ENCODE data around the gene KCNN2. TPM values are rescaled to one million over a fixed set of nuclear protein-coding genes. Genes with fewer than 3 reads are reported as not detected.

Gene KCNN2
- total RNA-seq, 1 experiment from 2014 or later, result 2.0 TPM

DNA sequence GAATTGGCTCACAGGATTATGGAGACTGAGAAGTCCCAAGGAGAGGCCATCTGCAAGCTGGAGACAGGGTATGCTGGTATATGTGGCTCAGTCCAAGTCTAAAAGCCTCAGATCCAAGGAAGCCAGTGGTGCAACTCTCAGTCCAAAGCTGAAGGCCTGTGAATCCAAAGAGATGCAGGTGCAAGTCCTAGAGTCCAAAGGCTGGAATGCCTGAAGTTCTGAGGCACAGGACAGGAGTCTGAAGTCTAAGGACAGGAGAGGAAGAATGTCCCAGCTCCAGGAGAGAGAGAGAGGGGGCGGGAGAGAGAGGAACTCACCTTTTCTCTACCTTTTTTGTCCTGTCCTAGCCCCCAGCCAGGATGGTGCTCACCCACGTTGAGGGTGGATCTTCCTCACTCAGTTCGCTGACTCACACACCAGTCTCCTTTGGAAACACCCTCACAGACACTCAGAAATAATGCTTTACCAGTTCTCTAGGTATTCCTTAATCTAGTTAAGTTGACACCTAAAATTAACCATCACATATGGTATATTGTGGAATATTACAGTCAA lies 49.6 kb downstream of the KCNN2 start:
- H3K27me3 Mint-ChIP-seq (ENCODE audit: unreplicated experiment), result no peaks in the 10 kb centered on the region
- no peak overlapping the region for H3K4me3 Mint-ChIP-seq (ENCODE audit: low read depth, unreplicated experiment)
- TF ChIP-seq, protein P1, sequence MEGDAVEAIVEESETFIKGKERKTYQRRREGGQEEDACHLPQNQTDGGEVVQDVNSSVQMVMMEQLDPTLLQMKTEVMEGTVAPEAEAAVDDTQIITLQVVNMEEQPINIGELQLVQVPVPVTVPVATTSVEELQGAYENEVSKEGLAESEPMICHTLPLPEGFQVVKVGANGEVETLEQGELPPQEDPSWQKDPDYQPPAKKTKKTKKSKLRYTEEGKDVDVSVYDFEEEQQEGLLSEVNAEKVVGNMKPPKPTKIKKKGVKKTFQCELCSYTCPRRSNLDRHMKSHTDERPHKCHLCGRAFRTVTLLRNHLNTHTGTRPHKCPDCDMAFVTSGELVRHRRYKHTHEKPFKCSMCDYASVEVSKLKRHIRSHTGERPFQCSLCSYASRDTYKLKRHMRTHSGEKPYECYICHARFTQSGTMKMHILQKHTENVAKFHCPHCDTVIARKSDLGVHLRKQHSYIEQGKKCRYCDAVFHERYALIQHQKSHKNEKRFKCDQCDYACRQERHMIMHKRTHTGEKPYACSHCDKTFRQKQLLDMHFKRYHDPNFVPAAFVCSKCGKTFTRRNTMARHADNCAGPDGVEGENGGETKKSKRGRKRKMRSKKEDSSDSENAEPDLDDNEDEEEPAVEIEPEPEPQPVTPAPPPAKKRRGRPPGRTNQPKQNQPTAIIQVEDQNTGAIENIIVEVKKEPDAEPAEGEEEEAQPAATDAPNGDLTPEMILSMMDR (IDR thresholded peaks at IDR 0.05; ENCODE audit: unreplicated experiment), result no peak
- intact Hi-C loops (cut with micrococcal nuclease; ENCODE audit: unreplicated experiment), result no loop called here
- CTCF ChIA-PET, result no interaction called here
- H3K9me3 Mint-ChIP-seq (ENCODE audit: low read depth, unreplicated experiment), result no peaks in the 10 kb centered on the region
- H3K36me3 Mint-ChIP-seq (ENCODE audit: insufficient read depth, unreplicated experiment), result no peaks in the 10 kb centered on the region
- no peak overlapping the region for H3K27ac Mint-ChIP-seq (ENCODE audit: unreplicated experiment)
- H3K4me1 Mint-ChIP-seq (ENCODE audit: low read depth, unreplicated experiment), result peaks cover 9% of the 10 kb centered on the region
- BruUV-seq (replicated peaks), result no TSS peak
- no peak for DNase-seq

DNA sequence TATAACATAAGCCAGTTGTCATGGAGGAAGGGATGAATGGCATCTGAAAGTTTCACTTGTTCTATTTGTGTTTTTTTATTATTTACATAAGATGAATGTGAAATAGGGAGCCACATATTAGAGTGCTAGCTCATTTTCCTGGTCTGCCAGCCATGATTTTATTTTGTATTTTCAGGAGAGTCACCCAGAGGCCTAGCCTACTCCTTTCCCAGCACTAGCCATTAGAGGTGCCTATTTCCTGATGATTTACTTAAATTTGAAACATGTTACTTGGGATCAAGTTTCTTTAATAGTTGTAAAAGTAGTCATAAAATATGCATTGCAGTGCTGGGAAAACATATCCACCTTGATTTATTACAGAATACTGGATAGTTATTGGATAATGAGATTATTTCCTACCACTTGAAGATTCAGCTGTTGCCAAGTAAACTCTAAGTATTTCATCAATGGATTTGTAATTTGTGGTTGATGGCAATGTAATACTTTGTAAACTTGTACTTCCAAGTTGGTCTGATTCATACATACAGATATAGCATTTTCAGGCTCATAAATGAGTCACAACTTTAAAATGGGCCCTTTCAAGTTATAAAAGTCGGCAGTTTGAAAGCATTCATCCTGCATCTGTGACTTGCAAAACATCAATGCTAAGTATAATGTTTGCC lies 50.8 kb downstream of the KCNN2 start:
- BruUV-seq (replicated peaks), result no TSS peak
- CTCF ChIA-PET, result no interaction called here
- H3K9me3 Mint-ChIP-seq (ENCODE audit: low read depth, unreplicated experiment), result no peaks in the 10 kb centered on the region
- no peak for DNase-seq
- H3K27me3 Mint-ChIP-seq (ENCODE audit: unreplicated experiment), result no peaks in the 10 kb centered on the region
- intact Hi-C loops (cut with micrococcal nuclease; ENCODE audit: unreplicated experiment), result no loop called here
- H3K4me3 Mint-ChIP-seq (ENCODE audit: low read depth, unreplicated experiment), result no peak overlapping the region
- H3K36me3 Mint-ChIP-seq (ENCODE audit: insufficient read depth, unreplicated experiment), result no peaks in the 10 kb centered on the region
- peaks cover 9% of the 10 kb centered on the region for H3K4me1 Mint-ChIP-seq (ENCODE audit: low read depth, unreplicated experiment)
- H3K27ac Mint-ChIP-seq (ENCODE audit: unreplicated experiment), result no peak overlapping the region
- TF ChIP-seq, protein P1 (IDR thresholded peaks at IDR 0.05; ENCODE audit: unreplicated experiment), result no peak

DNA sequence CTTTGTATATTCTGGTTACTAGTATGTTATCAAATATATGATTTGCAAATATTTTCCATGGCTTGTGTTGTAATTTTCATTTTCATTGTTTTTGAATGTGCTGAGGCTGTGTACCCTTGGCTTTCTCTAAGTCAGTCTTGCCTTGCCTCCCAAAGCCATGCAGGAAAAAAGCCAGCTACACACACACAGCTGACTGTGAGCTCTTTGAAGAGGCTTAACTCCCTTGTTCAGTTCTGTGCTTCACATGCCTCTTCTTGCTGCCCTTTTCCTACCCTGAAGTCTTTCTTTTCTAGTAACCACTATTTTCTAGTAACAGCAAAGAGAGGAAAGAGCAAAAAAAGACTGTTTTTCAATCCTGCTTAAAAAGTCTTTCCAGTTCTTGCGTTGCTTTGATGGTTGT lies 53.9 kb downstream of the KCNN2 start:
- no peak overlapping the region for H3K27ac Mint-ChIP-seq (ENCODE audit: unreplicated experiment)
- no peak for DNase-seq

DNA sequence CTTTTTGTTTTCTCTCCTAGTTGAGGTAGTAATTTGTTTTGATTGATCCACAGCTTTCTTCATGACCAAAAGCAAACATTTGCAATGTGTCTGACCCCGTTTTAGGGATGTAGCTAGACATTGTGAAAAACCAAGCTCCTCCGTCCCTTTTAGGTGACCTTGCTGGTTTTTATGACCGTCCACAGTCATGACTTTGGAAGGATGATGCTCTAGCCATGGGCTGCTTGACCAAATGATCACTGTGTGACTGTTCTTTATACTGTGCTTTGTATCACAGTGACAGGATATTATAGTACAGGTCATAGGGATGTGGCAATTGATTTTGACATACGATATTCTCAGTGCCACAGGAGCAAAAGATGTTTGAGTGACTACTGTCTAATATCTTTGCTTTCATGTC lies 54.4 kb downstream of the KCNN2 start:
- no TSS peak for BruUV-seq (replicated peaks)
- no peaks in the 10 kb centered on the region for H3K27me3 Mint-ChIP-seq (ENCODE audit: unreplicated experiment)

More for the DNA sequence above, 53.9 kb downstream of the KCNN2 start:
- no TSS peak for BruUV-seq (replicated peaks)
- no peaks in the 10 kb centered on the region for H3K27me3 Mint-ChIP-seq (ENCODE audit: unreplicated experiment)
- intact Hi-C loops (cut with micrococcal nuclease; ENCODE audit: unreplicated experiment), result no loop called here
- no peak overlapping the region for H3K4me3 Mint-ChIP-seq (ENCODE audit: low read depth, unreplicated experiment)
- no peaks in the 10 kb centered on the region for H3K9me3 Mint-ChIP-seq (ENCODE audit: low read depth, unreplicated experiment)
- CTCF ChIA-PET, result interaction anchor here (0.6 kb wide), 1 partner anchor 29 kb away, joined by 4 read pairs; no protein-coding TSS in a partner anchor
- H3K36me3 Mint-ChIP-seq (ENCODE audit: insufficient read depth, unreplicated experiment), result no peaks in the 10 kb centered on the region
- peaks cover 9% of the 10 kb centered on the region for H3K4me1 Mint-ChIP-seq (ENCODE audit: low read depth, unreplicated experiment)
- TF ChIP-seq, protein P1 (IDR thresholded peaks at IDR 0.05; ENCODE audit: unreplicated experiment), result no peak

More for the DNA sequence above, 54.4 kb downstream of the KCNN2 start:
- CTCF ChIA-PET, result interaction anchor here (0.6 kb wide), 1 partner anchor 28 kb away, joined by 4 read pairs; no protein-coding TSS in a partner anchor
- TF ChIP-seq, protein P1 (IDR thresholded peaks at IDR 0.05; ENCODE audit: unreplicated experiment), result no peak
- no peak for DNase-seq
- no peaks in the 10 kb centered on the region for H3K9me3 Mint-ChIP-seq (ENCODE audit: low read depth, unreplicated experiment)
- intact Hi-C loops (cut with micrococcal nuclease; ENCODE audit: unreplicated experiment), result no loop called here
- H3K4me1 Mint-ChIP-seq (ENCODE audit: low read depth, unreplicated experiment), result peaks cover 9% of the 10 kb centered on the region
- H3K36me3 Mint-ChIP-seq (ENCODE audit: insufficient read depth, unreplicated experiment), result no peaks in the 10 kb centered on the region
- H3K27ac Mint-ChIP-seq (ENCODE audit: unreplicated experiment), result no peak overlapping the region
- no peak overlapping the region for H3K4me3 Mint-ChIP-seq (ENCODE audit: low read depth, unreplicated experiment)

All from Calu3 (cell line).